Kidney glomerular epithelial cell (primary cell): ENCODE measurements around the gene PLEKHA8.
A peak's percentile ranks its signal among the peaks of the same experiment; 100 is the strongest.
"Not testable (repeated sequence)": the region's sequence is repeated elsewhere in the genome, so short reads cannot be mapped to it uniquely, and the experiment has no call there.

Source experiments
- DNase-seq: peaks from one replicate; lab custom pipeline; 2025; lab: John Stamatoyannopoulos, UW

PLEKHA8 gene

DNA sequence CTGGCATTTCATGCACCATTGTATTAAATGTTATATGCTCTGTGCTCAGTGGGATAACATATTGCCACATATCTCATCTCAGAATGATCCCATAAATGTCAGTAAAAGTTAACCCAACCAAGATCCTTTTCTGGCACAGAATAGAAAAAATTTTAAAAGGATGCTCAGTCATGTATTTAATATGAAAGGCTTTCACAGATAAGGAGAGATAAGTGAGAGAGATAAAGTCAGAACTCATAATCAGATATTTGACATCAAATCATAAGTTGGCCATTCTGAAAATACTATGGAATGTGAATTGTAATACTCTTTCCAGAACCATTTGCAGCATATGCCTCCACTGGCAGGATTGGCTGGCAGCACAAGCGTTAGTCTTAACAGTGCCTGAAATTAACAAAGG is 38.5 kb downstream of the PLEKHA8 start:
- DNase-seq, result no peak

DNA sequence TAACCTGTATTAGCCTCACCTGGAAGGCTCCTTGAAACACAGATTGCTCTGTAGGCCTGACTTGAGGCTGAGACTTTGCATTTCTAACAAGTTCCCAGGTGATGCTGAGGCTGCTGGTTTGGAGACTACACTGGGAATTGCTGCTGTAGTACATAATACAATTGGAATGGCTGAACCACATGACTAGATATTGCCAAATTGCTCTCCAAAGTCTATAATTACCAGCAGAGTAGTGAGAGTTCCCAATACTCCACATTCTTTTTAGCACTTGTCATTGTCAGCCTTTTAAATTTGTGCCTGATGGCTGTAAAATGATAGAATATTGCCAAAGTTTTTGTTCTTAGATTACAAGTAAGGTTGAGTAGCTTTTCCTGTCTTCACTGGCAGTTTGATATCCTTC is 39.9 kb downstream of the PLEKHA8 start:
- DNase-seq, result peak; percentile 18

DNA sequence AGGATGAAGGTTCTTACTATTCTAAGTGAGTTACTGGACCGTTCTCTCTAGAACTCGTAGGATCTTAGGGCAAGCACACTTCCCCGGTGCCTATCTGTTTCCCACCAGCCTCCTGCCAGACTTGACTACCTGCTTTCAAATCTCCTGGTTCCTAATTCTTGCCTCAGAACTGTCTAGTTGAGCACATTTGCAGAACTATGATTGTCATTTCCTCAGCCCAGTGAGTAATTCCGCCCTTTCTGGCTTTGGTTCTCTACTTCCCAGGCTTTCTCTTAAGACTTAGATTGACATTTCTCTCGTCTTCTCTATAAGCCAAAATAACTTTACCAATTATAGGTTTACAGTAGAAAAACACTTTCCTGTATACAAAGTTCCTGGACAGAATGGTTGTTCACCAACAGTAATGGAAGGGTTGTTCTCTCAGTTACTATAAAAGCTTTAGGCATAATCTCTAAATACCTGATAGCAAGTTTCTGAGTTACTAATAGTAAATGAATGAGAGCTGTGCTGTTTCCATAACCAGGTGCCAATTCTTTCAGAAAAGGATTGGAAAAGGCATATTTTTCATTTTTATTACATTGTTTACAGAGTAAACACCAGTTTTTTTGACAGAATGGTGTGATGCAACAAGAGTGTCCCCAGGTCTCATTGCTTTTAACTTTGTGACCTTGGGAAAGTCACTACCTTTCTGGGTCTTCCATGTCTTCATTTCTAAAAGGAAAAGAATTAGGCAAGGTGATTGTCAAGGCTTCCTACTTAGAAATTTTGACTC is 41.1 kb downstream of the PLEKHA8 start:
- DNase-seq, result no peak

DNA sequence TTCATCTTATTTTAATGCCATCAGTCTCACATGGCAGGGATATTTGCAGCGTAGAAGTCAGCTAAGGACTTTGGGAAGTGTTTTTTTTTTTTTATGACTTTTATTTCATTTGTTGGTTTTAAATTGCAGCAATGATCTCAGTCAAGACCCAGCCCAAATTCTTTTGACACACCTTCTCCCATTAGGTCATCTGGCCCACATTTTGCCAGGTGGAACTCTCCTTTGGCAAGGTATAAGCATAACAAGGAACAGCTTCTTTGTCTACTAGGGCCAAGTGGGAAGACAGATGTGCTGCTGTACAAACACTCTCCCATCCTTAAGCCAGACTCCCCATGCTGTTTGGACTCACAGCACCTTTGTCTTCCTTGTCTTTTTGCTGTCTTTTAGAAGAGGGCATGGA is 41.8 kb downstream of the PLEKHA8 start:
- no peak for DNase-seq

DNA sequence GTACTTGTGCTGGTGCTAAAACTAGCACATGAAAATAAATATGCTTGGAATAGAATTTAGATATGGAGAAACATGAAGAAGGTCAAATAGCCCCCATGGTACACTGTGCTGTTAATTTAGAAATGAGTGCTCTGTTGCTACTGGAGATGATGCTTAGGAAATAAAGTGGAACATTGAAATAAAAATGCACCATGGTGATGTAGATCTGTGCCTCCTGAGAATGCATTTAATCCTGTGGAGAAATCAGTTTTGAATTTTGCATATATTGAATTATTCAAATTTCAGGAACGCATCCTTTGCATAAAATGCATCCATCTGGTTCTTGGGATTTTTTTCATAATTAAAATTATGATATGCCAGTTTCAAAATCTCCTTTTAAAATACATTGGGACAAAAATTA is 44.5 kb downstream of the PLEKHA8 start:
- no peak for DNase-seq

DNA sequence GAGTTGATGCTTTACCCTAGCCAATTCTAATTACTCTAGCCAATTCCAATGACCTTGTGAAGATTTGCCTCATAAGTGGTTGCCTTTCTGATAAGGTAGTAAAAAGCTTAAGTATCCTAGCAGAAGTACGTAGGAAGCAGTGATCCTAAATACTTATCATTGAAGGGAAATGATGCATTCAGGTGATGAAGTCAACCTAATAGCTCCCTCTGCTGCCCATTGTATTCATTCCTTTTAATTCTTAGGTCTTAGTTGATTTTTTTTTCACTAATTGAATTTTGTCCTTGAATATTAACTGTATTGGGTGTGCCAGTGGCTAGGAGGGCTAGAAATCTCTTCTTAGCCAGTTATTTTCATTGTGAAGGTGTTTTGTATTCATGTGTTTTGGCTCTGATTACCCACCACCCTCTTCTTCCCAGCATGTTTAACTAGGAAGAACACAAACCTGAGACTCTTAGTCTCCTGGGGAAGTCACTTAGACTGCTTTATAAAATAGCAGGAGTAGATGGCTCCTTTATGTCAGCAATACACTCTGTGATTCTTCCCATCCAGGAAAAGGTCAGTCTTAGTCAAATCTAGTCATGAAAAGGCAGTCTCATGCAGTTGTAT is 46.3 kb downstream of the PLEKHA8 start:
- DNase-seq, result peak; percentile 18

DNA sequence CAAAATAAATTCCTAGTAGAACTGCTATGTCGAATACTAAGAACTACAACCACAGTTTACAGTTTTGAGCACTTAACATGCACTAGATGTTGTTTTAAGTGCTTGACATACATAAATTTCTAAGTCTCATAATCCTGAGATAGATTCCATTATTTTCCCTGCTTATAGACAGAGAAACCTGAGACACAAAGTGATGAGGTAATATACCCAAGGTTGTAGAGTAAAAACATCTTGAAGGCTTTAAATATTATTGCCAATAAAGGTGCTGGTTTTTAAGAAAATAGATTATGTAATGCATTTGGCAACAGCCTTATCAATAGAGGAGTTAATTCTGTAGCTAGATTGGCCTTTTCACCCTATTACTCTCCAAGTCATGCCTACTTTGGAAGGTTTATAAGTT is 48.2 kb downstream of the PLEKHA8 start:
- no peak for DNase-seq

DNA sequence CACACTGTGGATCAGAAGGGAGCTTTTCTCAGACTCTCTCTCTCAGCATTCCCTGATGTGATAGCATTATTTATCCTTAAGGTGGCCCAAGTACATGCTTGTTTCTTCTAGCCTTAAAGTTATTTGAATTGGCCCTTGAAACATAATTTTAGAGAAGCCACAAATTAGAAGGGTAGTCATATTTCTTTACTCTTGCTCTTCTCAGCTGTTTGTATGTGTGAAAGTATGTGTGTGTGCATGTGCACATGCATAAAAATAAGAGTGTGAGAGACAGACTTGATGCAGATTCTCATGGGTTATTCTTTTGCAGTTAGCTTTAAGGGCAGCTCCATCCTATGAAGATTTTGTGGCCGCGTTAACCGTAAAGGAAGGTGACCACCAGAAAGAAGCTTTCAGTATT is 50.1 kb downstream of the PLEKHA8 start:
- DNase-seq, result no peak

DNA sequence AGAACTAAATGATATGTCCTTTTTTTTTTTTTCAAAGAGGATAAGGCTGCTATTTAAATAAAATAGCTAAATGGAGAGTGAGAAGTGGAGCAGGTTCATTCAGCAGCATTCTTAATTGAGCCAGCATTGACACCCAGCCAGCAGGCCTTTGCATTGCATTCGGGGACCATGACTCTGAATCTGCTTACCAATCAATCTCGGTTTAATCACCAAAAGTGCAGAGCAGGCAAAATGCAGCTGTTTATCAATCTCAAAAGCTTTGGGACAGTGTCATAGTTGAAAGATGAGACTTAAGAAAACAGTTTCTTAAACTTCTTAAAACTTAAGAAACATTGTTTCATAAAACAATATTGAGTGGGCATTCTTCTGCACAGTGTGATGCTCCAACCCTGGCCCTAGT is 51.7 kb downstream of the PLEKHA8 start:
- DNase-seq, result no peak

DNA sequence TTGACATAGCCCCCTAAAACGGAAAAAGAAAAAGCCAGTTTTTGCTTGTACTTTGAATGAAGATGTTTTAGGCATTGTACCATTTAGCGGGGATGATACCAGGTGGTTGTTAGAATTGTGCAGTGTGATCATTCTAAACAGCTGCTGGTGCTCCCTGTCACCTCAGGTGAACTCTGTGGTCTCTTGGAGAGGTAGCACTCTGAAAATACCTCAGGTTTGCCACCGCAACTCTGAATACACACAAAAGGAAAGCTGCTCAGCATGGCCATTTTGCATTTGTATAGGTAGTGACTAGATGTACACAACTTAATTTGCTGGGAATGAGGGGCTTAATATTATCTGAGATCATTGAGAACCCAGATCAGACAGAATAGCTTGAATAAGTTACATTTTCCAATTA is 52.6 kb downstream of the PLEKHA8 start:
- no peak for DNase-seq

DNA sequence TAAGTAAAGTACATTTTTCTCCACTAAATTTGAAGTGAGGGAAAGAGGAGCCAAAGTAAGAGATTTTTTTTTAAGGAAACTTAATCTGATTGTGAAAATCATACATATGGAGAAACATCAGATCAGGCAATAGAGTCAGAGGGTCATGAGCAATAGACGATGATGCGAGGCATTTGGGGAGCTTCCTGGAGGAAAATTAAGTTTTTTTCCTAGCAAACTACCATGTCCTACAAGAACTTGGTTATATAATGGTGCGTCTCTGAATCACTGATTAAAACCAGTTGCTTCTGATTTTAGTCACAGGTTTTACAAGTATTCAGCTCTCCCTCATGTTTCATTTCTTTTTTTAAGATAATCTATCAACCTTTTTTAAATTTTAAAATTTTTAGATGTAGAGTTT is 54.5 kb downstream of the PLEKHA8 start:
- no peak for DNase-seq

DNA sequence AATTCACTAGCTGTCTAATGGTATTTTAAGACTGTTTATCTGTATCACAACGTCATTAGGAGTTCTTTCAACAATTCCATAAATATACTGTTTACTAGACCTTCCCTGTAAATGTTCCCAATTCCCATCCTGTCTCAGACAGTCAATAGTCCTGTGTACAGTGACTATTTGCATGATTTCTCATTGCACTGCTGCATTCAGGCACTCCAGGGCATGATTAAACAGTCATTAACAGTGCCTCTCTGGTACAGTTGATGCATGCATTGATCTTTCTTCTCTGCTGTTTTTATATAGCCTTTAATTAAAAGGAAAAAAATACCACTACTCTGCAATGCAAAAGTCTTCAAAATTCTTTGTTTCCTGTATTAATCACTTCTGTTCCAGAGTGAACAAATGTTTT is 55.1 kb downstream of the PLEKHA8 start:
- no peak for DNase-seq

DNA sequence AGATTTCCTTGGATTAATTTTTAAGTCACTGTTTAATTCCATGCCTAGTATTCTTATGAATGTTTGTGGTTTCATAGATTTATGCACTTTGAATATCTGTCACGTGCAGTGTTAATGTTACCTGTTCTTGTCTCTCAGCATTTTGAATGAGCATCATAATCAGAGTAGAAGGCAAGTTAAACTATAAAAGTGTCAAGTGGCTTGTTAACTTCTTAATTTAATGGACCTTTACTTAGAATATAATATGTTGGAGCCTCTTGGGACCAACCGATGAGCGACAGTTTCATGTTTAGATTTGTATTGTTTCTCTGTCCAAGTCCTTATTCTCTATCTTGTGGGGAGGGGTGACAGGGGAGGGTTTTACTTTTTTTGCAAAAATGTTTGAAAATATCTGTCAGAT is 56.0 kb downstream of the PLEKHA8 start:
- no peak for DNase-seq

DNA sequence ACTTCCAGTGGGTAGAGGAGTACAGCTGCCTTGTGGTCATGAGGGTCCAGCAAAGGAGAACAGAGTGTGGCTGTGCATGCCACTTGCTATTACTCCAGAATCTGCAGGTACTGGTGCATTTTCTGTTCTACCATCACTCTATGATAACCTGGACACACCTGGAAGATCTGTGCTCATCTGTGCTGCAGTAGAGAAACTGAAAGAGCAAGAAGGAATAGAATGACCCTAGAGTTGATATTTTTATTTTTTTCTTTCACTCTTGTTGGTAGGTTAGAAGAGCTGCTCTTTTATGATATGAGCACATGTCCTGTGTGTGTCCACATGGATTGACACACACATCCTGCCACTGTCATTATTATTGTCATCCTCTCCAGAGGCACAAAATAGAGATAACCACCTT is 58.3 kb downstream of the PLEKHA8 start:
- DNase-seq, result no peak

DNA sequence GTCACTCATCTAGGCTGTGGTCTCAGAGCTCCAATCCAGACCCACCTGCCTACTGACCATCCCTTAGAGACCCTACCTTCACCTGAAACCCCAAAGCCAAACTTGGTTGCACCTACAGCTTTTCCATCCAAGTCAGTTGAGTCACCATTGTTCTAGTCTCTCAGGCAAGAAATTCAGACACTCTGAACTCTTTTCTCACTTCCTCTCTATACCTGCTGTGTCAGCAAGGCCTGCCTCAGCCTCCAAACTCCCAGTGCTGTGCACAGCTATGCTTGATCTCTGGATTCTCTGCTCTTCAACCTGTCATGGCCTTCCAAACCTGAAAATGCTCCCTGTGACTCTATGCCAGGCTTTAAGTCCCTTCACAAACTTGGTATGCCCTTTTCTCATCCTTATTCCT is 59.2 kb downstream of the PLEKHA8 start:
- DNase-seq, result no peak

DNA sequence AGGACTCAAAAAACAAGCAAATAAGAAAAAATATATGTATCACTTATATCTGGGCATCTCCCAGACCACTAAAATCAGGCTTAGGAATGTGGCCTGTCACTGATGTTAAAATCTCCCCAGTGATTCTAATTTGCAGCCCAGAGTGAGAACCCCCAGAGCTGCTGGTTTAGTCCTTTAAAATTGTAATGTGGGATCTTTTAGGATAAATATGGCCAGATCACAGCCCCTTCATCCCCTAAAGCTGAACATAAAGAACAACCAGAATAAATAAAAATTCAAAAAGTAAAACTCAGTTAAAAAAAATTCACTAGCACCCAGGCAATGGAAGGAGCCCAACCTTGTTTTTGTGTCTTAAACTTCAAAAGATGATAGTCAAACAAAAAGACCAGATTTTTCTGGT is 60.1 kb downstream of the PLEKHA8 start:
- no peak for DNase-seq

DNA sequence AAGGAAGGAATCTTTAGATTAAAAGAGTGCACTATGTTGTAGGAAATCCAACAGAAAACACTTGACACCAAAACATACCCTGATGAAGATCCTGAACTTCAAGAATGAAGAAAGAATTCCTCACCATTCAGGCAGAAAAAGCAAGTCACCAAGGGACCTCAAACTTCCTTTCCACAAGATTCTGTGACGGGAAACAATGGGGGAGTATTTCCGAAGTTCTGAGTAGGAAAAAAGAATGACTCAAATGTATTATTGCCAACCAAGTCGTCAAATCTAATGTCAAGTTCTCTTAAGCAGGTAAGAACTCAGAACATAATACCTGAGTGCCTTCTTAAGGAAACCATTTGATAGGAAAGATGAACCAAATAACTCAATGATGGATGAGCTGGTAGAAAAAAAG is 61.9 kb downstream of the PLEKHA8 start:
- DNase-seq, result no peak

DNA sequence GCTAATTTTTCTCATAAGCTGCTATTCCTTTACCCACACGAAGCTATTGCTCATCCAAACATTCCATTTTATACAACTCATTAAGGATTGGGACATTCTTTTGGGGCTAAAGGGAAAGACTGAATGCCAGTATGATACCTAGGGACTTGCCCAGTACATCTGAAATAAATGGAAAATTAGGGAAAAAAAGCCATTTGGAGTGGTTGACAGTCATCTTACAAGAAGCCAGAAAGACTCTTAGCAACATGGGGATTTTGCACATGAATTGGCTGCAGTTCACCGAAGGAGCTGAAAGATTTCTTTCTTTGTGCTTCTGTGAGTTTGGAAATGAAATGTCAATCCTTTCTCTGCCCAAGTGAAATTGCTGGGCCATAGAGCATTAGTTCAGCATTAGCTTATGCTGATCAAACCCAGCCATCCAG is 63.3 kb downstream of the PLEKHA8 start:
- DNase-seq, result peak; percentile 63

DNA sequence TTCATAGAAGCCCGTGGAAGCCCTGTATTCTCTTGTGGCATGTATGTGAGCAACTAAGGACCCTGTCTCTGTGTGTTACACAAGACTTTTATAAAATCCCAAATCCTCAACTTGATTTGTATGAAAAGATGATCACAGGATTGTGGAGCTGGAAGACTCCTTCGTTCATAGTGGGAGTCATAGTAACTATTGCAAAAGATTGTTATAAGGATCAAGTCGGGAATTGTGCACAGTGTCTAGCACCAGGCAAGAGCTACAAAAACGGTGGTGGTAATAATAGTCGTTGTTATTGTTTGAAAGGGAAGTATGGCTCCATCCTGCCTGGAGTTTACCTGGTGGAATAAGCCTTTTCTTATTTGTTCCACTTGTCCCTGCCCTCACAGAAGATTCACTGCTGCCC is 63.8 kb downstream of the PLEKHA8 start:
- no peak for DNase-seq

DNA sequence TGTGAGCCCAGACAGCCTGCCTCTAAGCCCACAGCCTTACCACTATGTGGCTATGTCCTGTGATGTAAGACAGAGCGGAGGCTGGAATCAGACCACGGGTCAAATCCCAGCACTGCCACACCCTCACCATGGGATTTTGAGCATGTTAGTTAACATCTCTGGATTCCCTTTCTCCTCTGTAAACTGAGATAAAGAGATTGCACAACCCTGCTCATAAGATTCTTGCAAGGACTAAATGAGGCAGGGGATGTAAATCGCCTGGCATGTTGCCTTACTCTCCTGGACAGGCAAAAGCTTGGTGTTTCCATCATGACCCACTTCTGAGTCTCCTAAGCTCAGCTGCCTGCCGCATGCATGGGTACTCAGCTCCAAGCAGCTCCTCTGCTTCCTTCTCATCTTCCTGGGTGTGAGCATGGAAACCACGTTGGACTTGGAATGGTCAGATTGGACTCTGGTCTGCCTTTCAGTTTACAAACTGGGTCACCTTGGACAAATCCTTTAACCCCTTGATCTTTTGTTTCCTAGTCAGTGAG is 65.3 kb downstream of the PLEKHA8 start:
- no peak for DNase-seq

DNA sequence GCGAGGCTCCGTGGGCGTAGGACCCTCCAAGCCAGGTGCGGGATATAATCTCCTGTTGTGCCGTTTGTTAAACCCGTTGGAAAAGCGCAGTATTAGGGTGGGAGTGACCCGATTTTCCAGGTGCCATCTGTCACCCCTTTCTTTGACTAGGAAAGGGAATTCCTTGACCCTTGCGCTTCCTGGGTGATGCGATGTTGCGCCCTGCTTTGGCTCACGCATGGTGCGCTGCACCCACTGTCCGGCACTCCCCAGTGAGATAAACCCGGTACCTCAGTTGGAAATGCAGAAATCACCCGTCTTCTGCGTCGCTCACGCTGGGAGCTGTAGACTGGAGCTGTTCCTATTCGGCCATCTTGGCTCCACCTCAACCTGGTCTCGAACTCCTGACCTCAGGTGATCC is 70.4 kb downstream of the PLEKHA8 start:
- not testable (repeated sequence) for DNase-seq

DNA sequence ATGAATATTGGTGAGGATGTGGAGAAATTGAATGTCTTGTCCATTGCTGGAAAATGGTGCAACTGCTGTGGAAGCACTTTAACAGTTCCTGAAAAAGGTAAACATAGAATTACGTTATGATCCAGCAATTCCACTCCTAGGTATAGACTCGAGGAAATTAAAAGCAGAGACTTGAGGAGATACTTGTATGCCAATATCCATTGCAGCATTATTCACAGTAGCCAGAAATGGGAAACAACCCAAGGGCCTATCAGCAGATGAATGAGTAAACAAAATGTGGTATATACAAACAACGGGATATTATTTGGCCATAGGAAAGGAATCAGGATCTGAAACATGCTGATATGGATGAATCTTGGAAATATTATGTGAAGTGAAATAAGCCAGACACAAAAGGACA is 74.1 kb downstream of the PLEKHA8 start:
- no peak for DNase-seq

DNA sequence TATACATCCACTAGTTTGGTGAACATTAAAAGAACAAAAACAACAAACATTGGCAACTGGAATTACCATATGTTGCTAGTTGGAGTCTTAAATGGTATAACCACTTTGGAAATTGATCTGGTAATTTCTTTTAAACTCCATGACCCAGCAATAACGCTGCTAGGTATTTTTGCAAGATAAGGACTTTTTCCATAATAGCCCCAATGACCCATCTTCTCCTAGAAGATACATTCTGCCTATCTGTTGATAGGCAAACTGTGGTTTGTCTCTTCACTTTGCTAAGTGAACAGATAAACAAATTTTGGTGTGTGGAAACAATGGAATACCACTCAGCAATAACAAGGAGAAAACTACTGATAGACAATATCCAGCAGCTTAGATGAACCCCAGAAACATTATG is 75.9 kb downstream of the PLEKHA8 start:
- no peak for DNase-seq
